H1 (cell line): ENCODE results near the gene MPPED2. TPM values are rescaled to one million over a fixed set of nuclear protein-coding genes. Genes with fewer than 3 reads are reported as not detected.

Source experiments
- CTCF ChIA-PET: fragments of 300-600 bp; sonication (Branson Sonifier 250); formaldehyde crosslinking; loops from one replicate; lab custom pipeline; 2021; ENCODE audit not compliant: partially characterized antibody; lab: Charles Lee
- POLR2A ChIA-PET: fragments of 300-600 bp; sonication (Branson Sonifier 250); formaldehyde crosslinking; loops from one replicate; lab custom pipeline; 2021; ENCODE audit warnings: inconsistent platforms; ENCODE audit not compliant: partially characterized antibody; lab: Charles Lee
- DNase-seq, 2 experiments: peaks; one replicate each; pipeline versions ENCODE4 v3.0.0 to v3.0.0-alpha.2; 2010 to 2022; ENCODE audit warnings: low spot score in 2 of 2, low read depth in 1 of 2, mixed read lengths in 1 of 2
- FAIRE-seq: peaks from 2 replicates; lab custom pipeline; 2011; peaks lifted over from hg19 to GRCh38; lab: Jason Lieb, UNC
- H2AFZ ChIP-seq: 2 replicates; pipeline ENCODE4 v1.8.1; 2012; ENCODE audit warnings: low read length, inconsistent platforms
- H2AK5ac ChIP-seq: 2 replicates; pipeline ENCODE4 v1.6.1; 2013; ENCODE audit warnings: low read depth, low read length
- H2BK120ac ChIP-seq: replicated peaks from 2 replicates; pipeline ENCODE3; 2013; ENCODE audit warnings: low read depth, low read length, inconsistent platforms
- H2BK12ac ChIP-seq: 2 replicates; pipeline ENCODE4 v1.6.1; 2013; ENCODE audit warnings: low read depth, low read length
- H2BK15ac ChIP-seq: 2 replicates; pipeline ENCODE4 v1.6.1; 2013; ENCODE audit warnings: low read length
- H2BK20ac ChIP-seq: 2 replicates; pipeline ENCODE4 v1.6.1; 2013; ENCODE audit warnings: low read length
- H2BK5ac ChIP-seq: 2 replicates; pipeline ENCODE4 v1.6.1; 2013; ENCODE audit warnings: low read depth, low read length
- H3K14ac ChIP-seq: 2 replicates; pipeline ENCODE4 v1.6.1; 2013; ENCODE audit warnings: inconsistent platforms; ENCODE audit not compliant: insufficient read length
- H3K18ac ChIP-seq: 2 replicates; pipeline ENCODE4 v1.6.1; 2013; ENCODE audit warnings: low read length; ENCODE audit errors: extremely low read depth
- H3K23ac ChIP-seq: 2 replicates; pipeline ENCODE4 v1.6.1; 2013; ENCODE audit warnings: inconsistent platforms; ENCODE audit not compliant: insufficient read length
- H3K23me2 ChIP-seq: 2 replicates; pipeline ENCODE4 v1.6.1; 2013; ENCODE audit warnings: low read depth, low read length
- H3K27ac ChIP-seq: 2 replicates; pipeline ENCODE4 v1.6.1; 2011; ENCODE audit warnings: low read depth, low read length, inconsistent platforms
- H3K27me3 ChIP-seq, 4 experiments: replicated peaks in 1 of 4; 1 replicate in 1 of 4; 2 replicates in 3 of 4; pipeline versions ENCODE4 v1.6.1 to v1.8.1; 2011 to 2013; ENCODE audit warnings: low read length in 3 of 4, mild to moderate bottlenecking in 3 of 4, inconsistent platforms in 2 of 4, mixed read lengths in 2 of 4, moderate library complexity in 1 of 4; ENCODE audit not compliant: control insufficient read depth in 3 of 4, insufficient read depth in 3 of 4; ENCODE audit errors: extremely low read depth in 1 of 4
- H3K36me3 ChIP-seq, 4 experiments: 2 replicates each; pipeline versions ENCODE4 v1.6.1 to v1.8.1; 2011 to 2013; ENCODE audit warnings: mild to moderate bottlenecking in 4 of 4, low read length in 3 of 4, moderate library complexity in 2 of 4, control low read depth in 1 of 4, inconsistent platforms in 1 of 4; ENCODE audit not compliant: insufficient read depth in 4 of 4, control insufficient read depth in 2 of 4
- H3K4ac ChIP-seq: replicated peaks from 2 replicates; pipeline ENCODE3; 2013; ENCODE audit warnings: low read length, low read depth, mixed read lengths, inconsistent platforms; ENCODE audit not compliant: insufficient read length
- H3K4me1 ChIP-seq, 4 experiments: replicated peaks in 1 of 4; 1 replicate in 1 of 4; 2 replicates in 3 of 4; pipeline versions ENCODE4 v1.6.1 to v1.8.1; 2011 to 2013; ENCODE audit warnings: low read length in 3 of 4, inconsistent platforms in 2 of 4, mixed read lengths in 1 of 4; ENCODE audit not compliant: insufficient read depth in 4 of 4, control insufficient read depth in 3 of 4
- H3K4me2 ChIP-seq, 2 experiments: 2 replicates each; pipeline versions ENCODE4 v1.6.1 to v1.8.1; 2011 to 2013; ENCODE audit warnings: low read depth in 2 of 2, low read length in 2 of 2, control low read depth in 1 of 2, inconsistent platforms in 1 of 2, mild to moderate bottlenecking in 1 of 2; ENCODE audit not compliant: insufficient read depth in 1 of 2
- H3K4me3 ChIP-seq, 4 experiments: fragments of 200-600, 300-600 bp in 1 of 4; sonication (generic), shearing (Covaris generic), sonication (Bioruptor Twin) in 1 of 4; 2 replicates each; pipeline versions ENCODE4 v1.5.1 to v1.8.1; 2011 to 2016; ENCODE audit warnings: low read length in 4 of 4, low read depth in 3 of 4, control low read depth in 2 of 4, inconsistent platforms in 2 of 4, mild to moderate bottlenecking in 2 of 4, mixed read lengths in 1 of 4, moderate library complexity in 1 of 4; ENCODE audit not compliant: insufficient read depth in 2 of 4; ENCODE audit errors: extremely low read depth in 1 of 4
- H3K56ac ChIP-seq: replicated peaks from 2 replicates; pipeline ENCODE3; 2013; ENCODE audit warnings: low read depth, mild to moderate bottlenecking, mixed read lengths, low read length, inconsistent platforms; ENCODE audit not compliant: insufficient read length
- H3K79me1 ChIP-seq: 2 replicates; pipeline ENCODE4 v1.6.1; 2013; ENCODE audit warnings: low read depth, low read length, control low read depth
- H3K79me2 ChIP-seq, 2 experiments: 2 replicates each; pipeline versions ENCODE4 v1.6.1 to v1.8.1; 2012 to 2013; ENCODE audit warnings: low read length in 2 of 2, mild to moderate bottlenecking in 2 of 2, inconsistent platforms in 1 of 2; ENCODE audit not compliant: insufficient read depth in 2 of 2, control insufficient read depth in 1 of 2
- H3K9ac ChIP-seq, 4 experiments: replicated peaks in 1 of 4; 1 replicate in 1 of 4; 2 replicates in 3 of 4; pipeline versions ENCODE4 v1.6.1 to v1.8.1; 2011 to 2013; ENCODE audit warnings: low read depth in 3 of 4, low read length in 3 of 4, control low read depth in 2 of 4, mild to moderate bottlenecking in 2 of 4, moderate library complexity in 2 of 4, inconsistent platforms in 1 of 4; ENCODE audit errors: extremely low read depth in 1 of 4
- H3K9me3 ChIP-seq, 2 experiments: 2 replicates each; pipeline versions ENCODE4 v1.6.1 to v1.8.1; 2012 to 2013; ENCODE audit warnings: mild to moderate bottlenecking in 2 of 2, moderate library complexity in 2 of 2, control low read depth in 1 of 2, inconsistent platforms in 1 of 2, low read depth in 1 of 2, low read length in 1 of 2, mixed read lengths in 1 of 2; ENCODE audit not compliant: insufficient read depth in 2 of 2
- H4K20me1 ChIP-seq, 2 experiments: replicated peaks in 1 of 2; 2 replicates each; pipeline versions ENCODE3 to v1.8.1; 2011 to 2013; ENCODE audit warnings: inconsistent platforms in 2 of 2, low read length in 2 of 2, mild to moderate bottlenecking in 1 of 2; ENCODE audit not compliant: insufficient read depth in 2 of 2, control insufficient read depth in 1 of 2
- H4K5ac ChIP-seq: 2 replicates; pipeline ENCODE4 v1.6.1; 2013; ENCODE audit warnings: low read length, low read depth, mixed read lengths, inconsistent platforms; ENCODE audit not compliant: insufficient read length
- H4K8ac ChIP-seq: 2 replicates; pipeline ENCODE4 v1.8.0; 2013; ENCODE audit warnings: mild to moderate bottlenecking, moderate library complexity, low read length, inconsistent platforms; ENCODE audit not compliant: insufficient read depth; ENCODE audit errors: extremely low read depth
- H4K91ac ChIP-seq: replicated peaks from 2 replicates; pipeline ENCODE3; 2013; ENCODE audit warnings: low read length, mixed read lengths, inconsistent platforms; ENCODE audit not compliant: insufficient read length
- CTCF ChIP-seq, 3 experiments: IDR thresholded peaks; 1 replicate in 2 of 3; 2 replicates in 1 of 3; pipeline versions ENCODE4 v1.5.1 to v1.6.1; 2011; ENCODE audit warnings: low read length in 3 of 3, mild to moderate bottlenecking in 3 of 3, inconsistent platforms in 2 of 3, low read depth in 1 of 3, moderate library complexity in 1 of 3; ENCODE audit not compliant: insufficient read depth in 1 of 3; ENCODE audit errors: control extremely low read depth in 1 of 3
- TAF7 ChIP-seq: optimal IDR thresholded peaks from 2 replicates; pipeline ENCODE3; 2011; ENCODE audit warnings: low read depth, mild to moderate bottlenecking, inconsistent platforms, low read length, moderate library complexity, borderline replicate concordance
- WGBS, 2 experiments: shearing (Covaris generic) in 1 of 2; methylation state at CpG; one replicate each; pipeline versions ENCODE4 v1.1.6 to v1.1.7; 2013 to 2015; ENCODE audit warnings: low lambda C conversion rate in 2 of 2, mixed read lengths in 2 of 2, inconsistent platforms in 1 of 2, low coverage in 1 of 2, missing lambda C conversion rate in 1 of 2; ENCODE audit not compliant: insufficient replicate concordance in 2 of 2, insufficient coverage in 1 of 2, insufficient read length in 1 of 2; ENCODE audit errors: extremely low coverage in 1 of 2, missing lambda C conversion rate in 1 of 2; 5-methylcytosine and 5-hydroxymethylcytosine counted together
- polyA plus RNA-seq, 7 experiments: library from polyadenylated mRNA; depleted of rRNA in 3 of 7; stranded (reverse) in 5 of 7; unstranded in 2 of 7; fragments of >200 nt in 5 of 7; fragments of 200-250 nt in 2 of 7; gene quantifications; 1 replicate in 5 of 7; 2 replicates in 1 of 7; 4 replicates in 1 of 7; pipeline versions ENCODE4 v1.2.1 to v1.2.3, GENCODE V29; 2011 to 2013; ENCODE audit warnings: missing spikeins in 2 of 7, mixed read lengths in 2 of 7
- total RNA-seq: library from RNA; stranded (reverse); fragmentation: NEBNext Ultra II Directional; extraction: Animal tissue kit (Norgen Biotek cat#: 25700); gene quantifications from 2 replicates; pipeline ENCODE4 v1.2.1, GENCODE V29; 2021

The MPPED2 gene
- total and polyA plus RNA-seq, 2 of the 8 experiments (the other 6 are each of a cell fraction or from before 2014, with no cell fraction given) = 1.3 to 3.5 TPM

- Histone ChIP-seq H3K14ac (no peak overlapping the region), H4K8ac (no peak overlapping the region), H3K36me3 (no peaks in the 10 kb centered on the region), H3K27me3 (no peaks in the 10 kb centered on the region; a peak in 1 of 7 replicates), H4K5ac (no peak overlapping the region), H2AK5ac (no peak overlapping the region), H4K20me1 (no peaks in the 10 kb centered on the region), H3K4ac (no peak overlapping the region), H3K23me2 (no peaks in the 10 kb centered on the region), H2BK120ac (no peak overlapping the region), H2BK12ac (no peak overlapping the region), H3K18ac (no peak overlapping the region), H2AFZ (no peak overlapping the region), H3K79me2 (no peaks in the 10 kb centered on the region), H3K4me2 (no peak overlapping the region), H3K4me1 (no peaks in the 10 kb centered on the region), H2BK5ac (no peak overlapping the region), H3K9ac (no peak overlapping the region), H2BK20ac (no peak overlapping the region), H3K23ac (no peak overlapping the region), H2BK15ac (no peak overlapping the region), H4K91ac (no peak overlapping the region), H3K4me3 (no peak overlapping the region), H3K27ac (no peak overlapping the region), H3K9me3 (no peaks in the 10 kb centered on the region), H3K79me1 (no peaks in the 10 kb centered on the region), H3K56ac (no peak overlapping the region)
- FAIRE-seq = no peak
- no peak for DNase-seq
- POLR2A ChIA-PET = no interaction called here
- CTCF ChIA-PET = interaction anchor here (0.7 kb wide), 1 partner anchor 90 kb away, joined by 3 read pairs; no protein-coding TSS in a partner anchor
- WGBS, 2 experiments = 73% methylated on average over 1 of the region's 1 CpG; no CpG with 5 or more reads in 1 of the 2 experiments
- TF ChIP-seq TAF7 (no peak), CTCF (IDR thresholded peaks at IDR 0.05; ENCODE audit: control extremely low read depth in 1 of 3, insufficient read depth in 1 of 3, low read depth in 1 of 3, low read length in 3 of 3) (no peak)
Observed at GRCh38 chr11:30619767-30620166, 33.6 kb upstream of the MPPED2 start.
